Activated naive CD4-positive, alpha-beta T cell (primary cell): ENCODE results near the gene FARS2.

ENCODE experiments used
- DNase-seq, 4 experiments: peaks; one replicate each; lab custom pipeline; 2025; lab: John Stamatoyannopoulos, UW

FARS2 gene

GRCh38 chr6:5427586-5427985, 166.3 kb downstream of the FARS2 start:
- no peak for DNase-seq

GRCh38 chr6:5433324-5433723, 172.0 kb downstream of the FARS2 start:
- no peak for DNase-seq

GRCh38 chr6:5435449-5435848, 174.1 kb downstream of the FARS2 start:
- no peak for DNase-seq

GRCh38 chr6:5438922-5439584, 177.7 kb downstream of the FARS2 start:
- no peak for DNase-seq

- no peak for DNase-seq
Measured at GRCh38 chr6:5439749-5440148, 178.4 kb downstream of the FARS2 start.

GRCh38 chr6:5442319-5442718, 181.0 kb downstream of the FARS2 start:
- DNase-seq: no peak

- no peak for DNase-seq
Measured at GRCh38 chr6:5442916-5443315, 181.6 kb downstream of the FARS2 start.

- DNase-seq: no peak
Measured at GRCh38 chr6:5443491-5443890, 182.2 kb downstream of the FARS2 start.

GRCh38 chr6:5446362-5447075, 185.2 kb downstream of the FARS2 start:
- DNase-seq: no peak

GRCh38 chr6:5447921-5448320, 186.6 kb downstream of the FARS2 start:
- no peak for DNase-seq

GRCh38 chr6:5450073-5450472, 188.8 kb downstream of the FARS2 start:
- DNase-seq: no peak

GRCh38 chr6:5453546-5453945, 192.2 kb downstream of the FARS2 start:
- DNase-seq: no peak

GRCh38 chr6:5455142-5455541, 193.8 kb downstream of the FARS2 start:
- no peak for DNase-seq

GRCh38 chr6:5457041-5457440, 195.7 kb downstream of the FARS2 start:
- DNase-seq: no peak

- no peak for DNase-seq
Measured at GRCh38 chr6:5457983-5458683, 196.8 kb downstream of the FARS2 start.

GRCh38 chr6:5459346-5459745, 198.0 kb downstream of the FARS2 start:
- no peak for DNase-seq

GRCh38 chr6:5461365-5461764, 200.1 kb downstream of the FARS2 start:
- no peak for DNase-seq

GRCh38 chr6:5462856-5463255, 201.5 kb downstream of the FARS2 start:
- no peak for DNase-seq

GRCh38 chr6:5463690-5464089, 202.4 kb downstream of the FARS2 start:
- DNase-seq: no peak

GRCh38 chr6:5464099-5464885, 203.0 kb downstream of the FARS2 start:
- DNase-seq: no peak

- no peak for DNase-seq
Measured at GRCh38 chr6:5466281-5467136, 205.2 kb downstream of the FARS2 start.
